Measurements from ENCODE around the gene SUSD1. TPM values are rescaled to one million over a fixed set of nuclear protein-coding genes. Genes with fewer than 3 reads are reported as not detected.
A peak's percentile ranks its signal among the peaks of the same experiment; 100 is the strongest.
"Not testable (repeated sequence)": the region's sequence is repeated elsewhere in the genome, so short reads cannot be mapped to it uniquely, and the experiment has no call there.

SUSD1 gene
- total RNA-seq, 1 experiment from 2014 or later: 1.5 TPM

DNA sequence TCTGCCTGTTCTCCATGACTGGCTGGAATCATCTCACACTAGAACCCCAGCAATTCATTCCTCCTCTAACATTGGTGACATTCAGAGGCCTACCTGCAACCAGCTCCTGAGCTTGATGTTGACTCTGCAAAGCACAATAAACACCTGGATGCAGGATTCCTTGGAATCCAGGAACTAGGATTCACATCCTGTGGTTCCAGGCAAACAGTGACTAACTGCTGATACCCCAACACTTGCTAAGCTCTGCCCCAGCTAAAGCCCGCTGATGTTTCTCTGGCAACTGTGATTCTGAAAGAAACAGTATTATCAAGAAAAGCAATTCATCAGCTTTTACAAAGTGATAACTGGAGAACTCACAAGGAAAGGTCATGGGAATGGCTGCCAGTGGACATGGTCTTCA lies 29.2 kb downstream of the SUSD1 start:
- in situ Hi-C loops (cut with HindIII; ENCODE audit: low pct_unique_long_range_greater_than_20kb, low sequenced_read_pairs): no loop called here
- DNase-seq (ENCODE audit: low read depth, low spot score): no peak

DNA sequence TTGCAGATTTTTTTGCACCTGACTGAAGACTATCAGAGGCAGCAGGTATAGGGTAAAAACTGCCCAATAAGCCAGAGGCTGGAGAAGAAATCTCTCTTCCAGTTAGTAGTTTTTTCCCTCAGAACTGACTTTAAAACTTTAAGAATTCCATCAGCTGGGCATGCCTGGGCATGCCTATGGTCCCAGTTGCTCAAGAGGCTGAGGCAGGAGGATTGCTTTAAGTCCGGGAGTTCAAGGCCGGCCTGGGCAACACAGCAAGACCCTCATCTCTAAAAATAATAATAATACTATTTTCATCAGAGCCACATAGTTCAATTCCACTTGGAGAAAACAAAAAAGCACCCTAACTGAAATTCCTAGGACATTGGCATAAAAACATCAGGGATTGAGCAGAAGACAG lies 30.3 kb downstream of the SUSD1 start:
- in situ Hi-C loops (cut with HindIII; ENCODE audit: low pct_unique_long_range_greater_than_20kb, low sequenced_read_pairs): no loop called here
- DNase-seq (ENCODE audit: low read depth, low spot score): no peak

DNA sequence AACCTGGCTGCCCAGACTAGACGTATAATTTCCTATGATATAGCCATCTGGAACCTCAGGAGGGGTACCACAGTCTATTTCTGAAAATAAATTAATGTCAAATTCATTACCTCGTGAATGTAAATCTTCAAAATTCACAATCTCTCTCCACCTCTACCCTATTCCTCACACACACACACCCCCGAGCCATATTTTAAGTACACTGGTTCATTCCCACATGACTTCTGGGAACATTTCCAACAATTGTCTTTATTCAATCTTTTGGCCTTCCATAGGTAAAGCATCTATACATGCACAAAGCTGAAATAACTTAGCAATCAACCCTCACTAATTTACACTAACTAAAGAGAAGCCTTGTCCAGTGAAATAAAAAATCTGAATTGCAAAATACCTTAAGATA lies 32.7 kb downstream of the SUSD1 start:
- in situ Hi-C loops (cut with HindIII; ENCODE audit: low pct_unique_long_range_greater_than_20kb, low sequenced_read_pairs): no loop called here
- DNase-seq (ENCODE audit: low read depth, low spot score): peak; percentile 67

DNA sequence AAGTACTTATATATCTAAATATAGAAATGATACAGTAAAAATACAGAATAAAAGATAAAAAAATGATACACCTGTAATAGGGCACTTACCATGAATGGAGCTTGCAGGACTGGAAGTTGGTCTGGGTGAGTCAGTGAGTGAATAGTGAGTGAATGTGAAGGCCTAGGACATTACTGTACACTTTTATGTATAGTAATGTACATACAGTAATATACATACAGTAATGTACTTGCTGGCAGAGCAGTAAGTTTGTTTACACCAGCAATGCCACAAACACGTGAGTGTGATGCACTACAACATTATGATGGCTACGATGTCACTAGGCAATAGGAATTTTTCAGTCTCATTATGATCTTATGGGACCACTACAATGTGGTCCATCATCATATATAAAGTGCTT lies 34.2 kb downstream of the SUSD1 start:
- DNase-seq (ENCODE audit: low read depth, low spot score): no peak
- in situ Hi-C loops (cut with HindIII; ENCODE audit: low pct_unique_long_range_greater_than_20kb, low sequenced_read_pairs): no loop called here

DNA sequence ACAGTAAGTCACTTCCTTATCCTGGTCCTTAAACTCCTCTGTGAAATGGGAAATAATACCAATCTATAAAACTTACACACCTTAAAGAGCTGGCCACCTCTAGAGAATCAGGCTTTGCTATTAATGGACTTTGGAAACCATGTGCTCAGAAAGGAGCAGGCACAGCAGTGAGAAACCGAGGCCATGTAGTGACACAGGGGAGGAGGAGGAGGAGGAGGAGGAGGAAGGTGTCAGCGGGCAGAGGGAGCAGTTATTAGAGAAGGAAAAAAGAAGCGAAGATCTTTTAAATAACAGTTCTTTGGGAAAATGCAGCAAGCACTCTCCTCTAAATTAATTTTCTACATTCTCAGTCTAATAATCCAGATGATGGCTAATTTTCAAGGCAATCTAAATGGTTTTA lies 38.0 kb downstream of the SUSD1 start:
- DNase-seq (ENCODE audit: low read depth, low spot score): no peak
- in situ Hi-C loops (cut with HindIII; ENCODE audit: low pct_unique_long_range_greater_than_20kb, low sequenced_read_pairs): no loop called here

DNA sequence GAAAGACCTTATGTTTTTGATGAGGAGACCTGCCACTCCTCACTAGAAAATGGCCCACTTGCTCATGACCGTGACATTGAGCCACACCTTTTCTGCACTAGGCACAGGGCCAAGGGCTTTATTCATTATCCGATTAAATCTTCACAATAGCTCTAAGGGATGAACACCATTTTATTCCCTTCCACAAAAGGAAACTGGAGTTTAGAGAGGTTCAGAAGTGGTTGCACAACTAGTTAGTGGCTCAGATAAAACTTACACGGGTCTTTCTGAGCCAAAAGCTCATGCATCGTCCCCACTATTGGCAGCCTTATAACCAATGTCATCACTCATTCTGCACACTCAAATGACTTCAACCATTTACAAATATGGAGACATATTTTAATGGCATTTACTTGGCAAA lies 39.4 kb downstream of the SUSD1 start:
- no peak for DNase-seq (ENCODE audit: low read depth, low spot score)
- in situ Hi-C loops (cut with HindIII; ENCODE audit: low pct_unique_long_range_greater_than_20kb, low sequenced_read_pairs): no loop called here

DNA sequence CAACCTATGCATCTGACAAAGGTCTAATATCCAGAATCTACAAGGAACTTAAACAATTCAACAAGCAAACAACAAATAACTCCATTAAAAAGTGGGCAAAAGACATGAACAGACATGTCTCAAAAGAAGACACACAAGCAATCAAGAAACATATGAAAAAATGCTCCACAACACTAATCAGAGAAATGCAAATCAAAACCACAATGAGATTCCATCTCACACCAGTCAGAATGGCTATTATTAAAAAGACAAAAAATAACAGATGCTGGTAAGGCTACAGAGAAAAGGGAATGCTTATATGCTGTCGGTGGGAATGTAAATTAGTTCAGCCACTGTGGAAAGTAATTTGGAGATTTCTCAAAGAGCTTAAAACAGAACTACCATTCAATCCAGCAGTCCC lies 41.3 kb downstream of the SUSD1 start:
- in situ Hi-C loops (cut with HindIII; ENCODE audit: low pct_unique_long_range_greater_than_20kb, low sequenced_read_pairs); DNase-seq (ENCODE audit: low read depth, low spot score): not testable (repeated sequence)

DNA sequence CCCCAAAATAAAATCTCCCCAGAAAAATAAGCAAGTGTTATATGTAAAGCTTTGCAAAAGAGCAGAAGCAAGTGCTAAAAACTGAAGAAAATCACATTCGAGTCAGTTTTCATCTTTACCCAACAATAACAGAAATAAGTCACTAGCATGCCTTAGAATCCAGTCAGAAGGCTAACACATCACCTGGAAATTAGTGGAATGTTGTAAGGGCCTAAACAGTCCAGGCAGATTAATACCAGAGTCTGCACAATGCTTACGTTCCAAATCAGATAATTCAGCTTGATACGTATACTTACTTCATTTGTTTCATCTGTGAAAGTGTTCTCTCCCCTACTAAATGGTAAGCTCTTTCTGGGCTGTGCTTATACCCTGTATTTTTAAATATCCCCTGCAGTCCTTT lies 42.7 kb downstream of the SUSD1 start:
- no peak for DNase-seq (ENCODE audit: low read depth, low spot score)
- in situ Hi-C loops (cut with HindIII; ENCODE audit: low pct_unique_long_range_greater_than_20kb, low sequenced_read_pairs): no loop called here

DNA sequence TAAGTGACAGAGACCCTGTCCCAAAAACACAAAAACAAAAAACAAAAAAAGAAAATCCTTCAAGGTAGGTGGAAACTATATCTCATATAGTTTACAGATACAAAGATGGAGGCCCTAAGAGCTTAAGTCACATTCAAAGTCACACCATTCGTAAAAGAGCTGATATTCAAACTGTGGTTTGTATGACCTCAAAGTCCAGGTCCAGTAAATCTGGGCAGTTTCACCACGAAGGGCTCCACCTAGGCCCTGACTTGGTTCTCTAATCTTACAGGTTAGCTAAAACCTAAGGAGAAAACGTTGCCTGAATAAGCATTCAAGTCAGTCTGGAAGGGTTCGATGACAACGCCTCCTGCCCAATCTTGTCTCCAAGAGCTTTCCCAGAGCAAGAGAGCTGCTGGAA lies 44.1 kb downstream of the SUSD1 start:
- in situ Hi-C loops (cut with HindIII; ENCODE audit: low pct_unique_long_range_greater_than_20kb, low sequenced_read_pairs): no loop called here
- no peak for DNase-seq (ENCODE audit: low read depth, low spot score)

DNA sequence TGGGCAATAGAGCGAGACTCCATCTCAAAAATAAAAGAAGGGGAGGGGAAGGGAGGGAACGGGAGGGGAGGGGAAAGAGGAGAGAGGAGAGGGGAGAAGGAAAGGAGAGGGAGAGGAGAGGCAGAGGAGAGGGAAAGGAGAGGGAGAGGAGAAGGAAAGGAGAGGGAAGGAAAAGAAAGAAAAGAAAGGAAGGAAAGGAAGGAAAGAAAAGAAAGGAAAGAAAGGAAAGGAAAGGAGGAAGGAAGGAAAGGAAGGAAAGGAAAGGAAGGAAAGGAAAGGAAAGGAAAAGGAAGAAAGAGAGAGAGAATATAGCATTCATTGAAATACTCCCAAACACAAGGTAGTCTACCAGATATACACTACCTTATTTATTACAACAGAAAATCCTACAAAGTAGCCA lies 44.8 kb downstream of the SUSD1 start:
- in situ Hi-C loops (cut with HindIII; ENCODE audit: low pct_unique_long_range_greater_than_20kb, low sequenced_read_pairs): no loop called here
- DNase-seq (ENCODE audit: low read depth, low spot score): no peak

DNA sequence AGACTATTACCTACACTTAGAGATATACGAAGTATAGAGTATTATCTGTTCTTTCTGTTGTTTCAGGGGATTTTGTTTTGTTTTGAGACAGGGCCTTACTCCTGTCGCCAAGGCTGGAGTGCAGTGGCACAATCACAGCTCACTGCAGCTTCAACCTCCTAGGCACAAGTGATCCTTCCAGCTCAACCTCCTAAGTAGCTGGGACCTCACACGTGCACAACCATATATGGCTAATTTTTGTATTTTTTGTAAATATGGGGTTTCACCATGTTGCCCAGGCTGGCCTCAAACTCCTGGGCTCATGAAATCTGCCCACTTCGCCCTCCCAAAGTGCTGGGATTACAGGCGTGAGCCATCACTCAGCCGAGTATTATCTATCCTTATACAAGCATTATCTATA lies 45.9 kb downstream of the SUSD1 start:
- in situ Hi-C loops (cut with HindIII; ENCODE audit: low pct_unique_long_range_greater_than_20kb, low sequenced_read_pairs): no loop called here
- DNase-seq (ENCODE audit: low read depth, low spot score): no peak

DNA sequence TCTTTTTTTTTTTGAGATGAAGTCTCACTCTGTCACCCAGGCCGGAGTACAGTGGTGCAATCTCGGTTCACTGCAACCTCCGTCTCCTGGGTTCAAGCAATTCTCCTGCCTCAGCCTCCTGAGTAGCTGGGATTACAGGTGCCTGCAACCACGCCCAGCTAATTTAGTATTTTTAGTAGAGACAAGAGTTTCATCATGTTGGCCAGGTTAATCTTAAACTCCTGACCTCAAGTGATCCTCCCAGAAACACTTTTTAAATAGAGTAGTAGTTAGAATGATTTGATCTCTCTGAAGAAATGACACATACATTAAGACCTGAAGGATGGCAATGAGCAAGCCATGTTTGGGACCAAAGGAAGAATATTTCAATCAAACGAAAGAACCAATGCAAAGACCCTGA lies 46.7 kb downstream of the SUSD1 start:
- in situ Hi-C loops (cut with HindIII; ENCODE audit: low pct_unique_long_range_greater_than_20kb, low sequenced_read_pairs); DNase-seq (ENCODE audit: low read depth, low spot score): not testable (repeated sequence)

DNA sequence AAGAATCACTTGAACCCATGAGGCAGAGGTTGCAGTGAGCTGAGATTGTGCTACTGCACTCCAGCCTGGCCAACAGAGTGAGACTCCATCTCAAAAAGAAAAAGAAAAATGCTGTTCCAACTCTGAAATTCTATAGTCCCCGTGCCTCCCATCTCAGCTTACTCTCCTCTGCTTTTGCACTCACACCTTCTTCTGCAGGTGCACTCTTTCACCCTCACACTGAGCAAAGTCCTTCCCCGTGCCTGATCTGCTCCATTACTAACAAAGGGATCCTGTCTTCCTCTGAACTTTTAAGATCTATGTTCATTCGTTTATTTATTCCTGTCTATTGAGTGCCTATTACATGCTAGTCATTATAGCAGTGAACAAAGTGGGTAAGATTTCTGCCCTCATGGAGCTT lies 47.8 kb downstream of the SUSD1 start:
- in situ Hi-C loops (cut with HindIII; ENCODE audit: low pct_unique_long_range_greater_than_20kb, low sequenced_read_pairs): no loop called here
- no peak for DNase-seq (ENCODE audit: low read depth, low spot score)

DNA sequence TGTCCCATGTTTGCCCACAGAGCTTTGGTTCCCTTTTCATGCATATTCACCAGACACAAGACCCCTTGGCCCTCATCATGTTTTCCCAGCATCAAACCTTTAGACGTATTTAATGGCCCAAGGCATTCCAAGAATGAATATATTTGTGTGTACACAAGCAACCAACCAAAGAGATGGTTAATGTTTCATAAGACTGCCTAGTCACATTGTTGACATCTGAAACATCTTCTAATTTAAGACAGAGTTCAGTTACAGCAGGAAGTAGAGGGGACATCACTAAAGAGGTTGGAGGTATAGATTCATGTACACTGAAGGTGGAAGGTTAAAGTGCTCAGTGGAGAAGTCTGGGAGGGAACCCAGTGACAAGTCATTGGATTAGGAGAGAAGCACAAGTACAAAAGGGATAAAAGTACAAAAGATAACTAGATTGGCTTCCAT lies 49.1 kb downstream of the SUSD1 start:
- in situ Hi-C loops (cut with HindIII; ENCODE audit: low pct_unique_long_range_greater_than_20kb, low sequenced_read_pairs): no loop called here
- DNase-seq (ENCODE audit: low read depth, low spot score): no peak

DNA sequence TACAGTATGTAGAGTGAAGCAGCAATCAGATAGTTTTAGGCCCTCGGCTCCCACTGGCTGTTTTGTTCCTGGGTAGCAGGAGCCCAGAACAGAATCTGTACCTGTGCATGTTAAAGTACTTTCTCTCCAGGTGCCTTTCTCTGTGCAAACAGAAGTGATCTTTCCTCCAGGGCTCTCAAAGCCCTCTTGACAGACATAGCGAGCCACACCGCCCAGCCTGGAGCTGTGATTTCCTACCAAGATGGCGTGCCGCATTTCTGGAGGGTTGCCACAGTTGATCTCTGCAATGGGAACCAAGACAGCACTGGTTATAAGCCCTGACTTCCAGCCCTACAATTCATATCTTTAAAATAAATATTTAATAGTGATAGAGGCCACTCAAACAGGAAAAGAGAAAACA lies 50.9 kb downstream of the SUSD1 start:
- in situ Hi-C loops (cut with HindIII; ENCODE audit: low pct_unique_long_range_greater_than_20kb, low sequenced_read_pairs): no loop called here
- DNase-seq (ENCODE audit: low read depth, low spot score): no peak

DNA sequence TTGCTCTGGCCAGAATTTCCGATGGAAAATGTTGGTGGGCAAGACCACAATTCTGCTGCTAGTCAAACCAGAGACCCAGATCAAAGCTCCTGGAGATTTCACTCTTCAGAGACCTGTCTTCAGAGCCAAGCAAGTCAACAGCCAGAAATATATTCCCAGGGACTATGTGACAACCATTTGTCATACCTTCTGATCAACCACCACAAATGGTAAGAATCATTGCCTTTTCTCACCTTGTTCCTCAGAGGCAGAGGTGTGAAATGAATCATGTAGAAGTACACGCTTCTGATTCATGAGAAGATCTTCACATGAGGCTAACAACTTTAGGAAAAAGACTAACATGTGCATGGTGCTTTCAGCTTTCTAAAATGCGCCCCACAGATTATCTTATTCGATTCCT lies 53.5 kb downstream of the SUSD1 start:
- no peak for DNase-seq (ENCODE audit: low read depth, low spot score)
- in situ Hi-C loops (cut with HindIII; ENCODE audit: low pct_unique_long_range_greater_than_20kb, low sequenced_read_pairs): no loop called here

DNA sequence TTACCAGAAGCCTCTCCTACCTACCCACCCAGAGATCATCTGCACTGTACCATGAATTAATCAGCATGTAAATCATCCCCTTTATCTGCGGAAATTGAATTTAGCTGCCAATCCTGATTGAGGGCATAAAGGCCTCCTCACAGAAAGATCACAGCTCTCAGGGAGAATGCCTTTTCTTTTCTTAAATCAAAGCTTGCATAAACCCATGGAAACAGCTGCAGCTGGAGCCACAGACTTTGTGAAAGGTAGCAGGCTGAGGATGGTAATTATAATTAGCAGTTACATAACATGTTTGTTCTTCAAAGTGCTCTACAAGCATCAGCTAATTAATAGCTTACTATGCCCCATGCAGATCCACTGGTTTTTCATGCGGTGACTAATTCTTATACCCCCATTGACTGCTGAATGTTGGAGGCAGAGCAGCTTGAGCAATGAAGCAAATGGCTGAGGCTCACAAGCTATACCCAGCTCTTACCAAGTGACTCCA lies 54.6 kb downstream of the SUSD1 start:
- DNase-seq (ENCODE audit: low read depth, low spot score): no peak
- in situ Hi-C loops (cut with HindIII; ENCODE audit: low pct_unique_long_range_greater_than_20kb, low sequenced_read_pairs): no loop called here

DNA sequence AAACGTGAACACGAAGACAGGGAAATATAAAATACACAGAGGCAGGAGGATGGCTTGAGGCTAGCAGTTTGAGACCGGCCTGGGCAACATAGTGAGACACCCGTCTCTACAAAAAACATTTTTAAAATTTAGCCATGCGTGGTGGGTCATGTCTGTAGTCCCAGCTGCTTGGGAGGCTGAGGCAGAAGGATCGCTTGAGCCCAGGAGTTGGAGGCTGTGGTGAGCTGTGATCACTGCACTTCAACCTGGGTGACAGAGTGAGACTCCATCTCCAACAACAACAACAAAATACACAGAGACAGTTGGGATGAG lies 55.1 kb downstream of the SUSD1 start:
- DNase-seq (ENCODE audit: low read depth, low spot score): no peak
- in situ Hi-C loops (cut with HindIII; ENCODE audit: low pct_unique_long_range_greater_than_20kb, low sequenced_read_pairs): no loop called here

DNA sequence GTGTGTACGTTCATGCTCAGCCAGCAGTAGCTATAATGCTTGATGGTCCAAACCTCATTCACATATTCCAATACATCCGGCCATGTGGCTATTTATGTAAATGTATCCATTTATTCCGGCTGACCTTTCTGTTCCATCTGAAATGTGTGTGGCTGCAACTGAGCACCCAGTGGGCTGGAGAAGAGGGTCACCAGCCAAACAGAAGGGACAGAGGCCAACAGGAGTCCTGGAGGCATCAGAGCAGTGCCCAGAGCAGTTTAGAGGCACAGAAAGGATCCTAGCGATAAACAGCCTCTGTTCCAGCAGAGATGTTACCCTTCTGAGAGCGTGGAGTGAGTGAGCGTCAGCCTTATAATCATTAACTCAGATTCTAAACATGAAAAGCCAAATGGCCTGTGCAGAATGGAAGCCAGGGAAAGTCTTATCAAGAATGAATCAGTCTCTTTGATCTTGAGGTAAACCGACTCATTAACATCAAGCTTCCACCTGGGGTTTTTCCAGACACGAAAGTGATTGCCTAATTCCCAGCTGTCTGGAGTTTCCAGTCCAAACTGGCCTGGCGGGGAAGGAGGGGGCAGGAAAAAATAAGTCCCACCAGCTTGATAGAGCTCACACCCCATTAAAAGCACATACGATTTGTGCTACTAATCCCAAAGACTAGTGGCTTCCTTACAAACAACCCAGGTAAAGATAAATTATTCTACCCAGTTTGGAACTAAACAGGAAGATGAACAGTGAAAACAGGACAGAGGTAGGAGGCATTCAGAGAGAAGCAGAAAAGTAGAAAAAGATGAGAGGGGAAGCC lies 55.7 kb downstream of the SUSD1 start:
- no peak for DNase-seq (ENCODE audit: low read depth, low spot score)
- in situ Hi-C loops (cut with HindIII; ENCODE audit: low pct_unique_long_range_greater_than_20kb, low sequenced_read_pairs): no loop called here

DNA sequence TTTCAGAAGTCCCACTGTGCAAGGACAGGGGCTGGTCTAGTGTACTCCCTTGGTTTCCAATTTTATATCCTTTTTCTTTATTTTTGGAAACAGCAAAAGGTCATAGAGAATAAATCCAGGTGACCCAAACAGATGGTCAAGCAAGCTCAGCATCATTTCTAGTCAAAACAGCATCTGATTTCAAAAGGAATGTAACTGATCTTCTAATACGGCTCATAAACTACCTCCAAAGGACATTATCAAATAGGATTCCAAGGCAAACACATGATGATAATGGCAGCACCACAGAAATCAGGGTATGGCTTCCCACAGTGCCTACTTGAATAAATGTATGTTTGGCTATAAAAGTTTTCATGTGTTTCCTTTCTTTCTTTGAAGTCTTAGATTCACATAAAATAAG lies 57.1 kb downstream of the SUSD1 start:
- DNase-seq (ENCODE audit: low read depth, low spot score): no peak
- in situ Hi-C loops (cut with HindIII; ENCODE audit: low pct_unique_long_range_greater_than_20kb, low sequenced_read_pairs): no loop called here
